Measurements from ENCODE around the gene HES1. TPM values are rescaled to one million over a fixed set of nuclear protein-coding genes. Genes with fewer than 3 reads are reported as not detected.
"Not testable (repeated sequence)": the region's sequence is repeated elsewhere in the genome, so short reads cannot be mapped to it uniquely, and the experiment has no call there.

The HES1 gene
- total RNA-seq, 1 donor from 2014 or later, result 23.8 TPM

GRCh38 chr3:194124193-194124592 is 11.8 kb upstream of the HES1 start:
- no peak for DNase-seq (ENCODE audit: low read depth, low spot score)

GRCh38 chr3:194125442-194125841 is 10.5 kb upstream of the HES1 start:
- DNase-seq (ENCODE audit: low read depth, low spot score), result no peak

- DNase-seq (ENCODE audit: low read depth, low spot score), result no peak
Measured at GRCh38 chr3:194126790-194127189, 9.2 kb upstream of the HES1 start.

- DNase-seq (ENCODE audit: low read depth, low spot score), result no peak
Measured at GRCh38 chr3:194128202-194128918, 7.6 kb upstream of the HES1 start.

- DNase-seq (ENCODE audit: low read depth, low spot score), result not testable (repeated sequence)
Measured at GRCh38 chr3:194128919-194129295, 7.0 kb upstream of the HES1 start.

GRCh38 chr3:194129581-194130133 is 6.3 kb upstream of the HES1 start:
- no peak for DNase-seq (ENCODE audit: low read depth, low spot score)

- no peak for DNase-seq (ENCODE audit: low read depth, low spot score)
Measured at GRCh38 chr3:194130188-194130587, 5.8 kb upstream of the HES1 start.

GRCh38 chr3:194130807-194131589 is 5.0 kb upstream of the HES1 start:
- no peak for DNase-seq (ENCODE audit: low read depth, low spot score)

- DNase-seq (ENCODE audit: low read depth, low spot score), result no peak
Measured at GRCh38 chr3:194132465-194133286, 3.3 kb upstream of the HES1 start.

- no peak for DNase-seq (ENCODE audit: low read depth, low spot score)
Measured at GRCh38 chr3:194133661-194134230, 2.2 kb upstream of the HES1 start.

- DNase-seq (ENCODE audit: low read depth, low spot score), result no peak
Measured at GRCh38 chr3:194134231-194134756, 1.7 kb upstream of the HES1 start.

- DNase-seq (ENCODE audit: low read depth, low spot score), result peak; percentile 91
Measured at GRCh38 chr3:194134757-194135515, 1.0 kb upstream of the HES1 start.

- no peak for DNase-seq (ENCODE audit: low read depth, low spot score)
Measured at GRCh38 chr3:194135516-194135805, 487 bp upstream of the HES1 start.

- no peak for DNase-seq (ENCODE audit: low read depth, low spot score)
Measured at GRCh38 chr3:194136519-194137007, 615 bp downstream of the HES1 start.

- DNase-seq (ENCODE audit: low read depth, low spot score), result no peak
Measured at GRCh38 chr3:194137008-194137505, 1.1 kb downstream of the HES1 start.

GRCh38 chr3:194137506-194138474 is 1.8 kb downstream of the HES1 start:
- no peak for DNase-seq (ENCODE audit: low read depth, low spot score)

- DNase-seq (ENCODE audit: low read depth, low spot score), result no peak
Measured at GRCh38 chr3:194138732-194139070, 2.8 kb downstream of the HES1 start.

GRCh38 chr3:194139071-194139813 is 3.3 kb downstream of the HES1 start:
- DNase-seq (ENCODE audit: low read depth, low spot score), result no peak

Measured in pulmonary artery endothelial cell (primary cell).